Activated T-cell treated with anti-CD3 and anti-CD28 coated beads, Interleukin-2, amount 50 U/mL, for 72 hours (primary cell): ENCODE data around the gene SAMD14. TPM values are rescaled to one million over a fixed set of nuclear protein-coding genes. Genes with fewer than 3 reads are reported as not detected.

ENCODE experiments used
- ATAC-seq, 2 donors: fragments of 150-1000 bp; cut with Tn5 transposase; replicated peaks in 1 of 2; 2 replicates each; pipeline ENCODE4 v1.10.0; 2021; ENCODE audit warnings: moderate library complexity in 2 of 2, mild to moderate bottlenecking in 1 of 2
- DNase-seq, 2 donors: peaks; one replicate each; pipeline ENCODE4 v3.0.0; 2021 to 2022; ENCODE audit warnings: mixed read lengths in 1 of 2
- H3K27ac Mint-ChIP-seq: one replicate; pipeline ENCODE4 v1.8.0; 2022; ENCODE audit warnings: mild to moderate bottlenecking, moderate library complexity, mixed read lengths
- H3K27me3 Mint-ChIP-seq: one replicate; pipeline ENCODE4 v1.8.0; 2022; ENCODE audit warnings: low read depth, mixed read lengths
- H3K36me3 Mint-ChIP-seq, 2 donors: one replicate each; pipeline ENCODE4 v1.8.0; 2022; ENCODE audit warnings: mixed read lengths in 2 of 2, mild to moderate bottlenecking in 1 of 2; ENCODE audit not compliant: insufficient read depth in 2 of 2
- H3K4me1 Mint-ChIP-seq: one replicate; pipeline ENCODE4 v1.8.0; 2022; ENCODE audit warnings: low read depth, mixed read lengths
- H3K4me3 Mint-ChIP-seq, 2 donors: one replicate each; pipeline ENCODE4 v1.8.0; 2022; ENCODE audit warnings: mild to moderate bottlenecking in 2 of 2, mixed read lengths in 2 of 2, moderate library complexity in 2 of 2
- H3K9me3 Mint-ChIP-seq, 2 donors: one replicate each; pipeline ENCODE4 v1.8.0; 2022; ENCODE audit warnings: mixed read lengths in 2 of 2
- total RNA-seq, 2 donors: library from RNA; stranded (reverse); gene quantifications; one replicate each; pipeline ENCODE4 v1.2.3, GENCODE V29; 2022

The SAMD14 gene
- total RNA-seq, 2 donors from 2014 or later, result 3.3 to 6.9 TPM

DNA sequence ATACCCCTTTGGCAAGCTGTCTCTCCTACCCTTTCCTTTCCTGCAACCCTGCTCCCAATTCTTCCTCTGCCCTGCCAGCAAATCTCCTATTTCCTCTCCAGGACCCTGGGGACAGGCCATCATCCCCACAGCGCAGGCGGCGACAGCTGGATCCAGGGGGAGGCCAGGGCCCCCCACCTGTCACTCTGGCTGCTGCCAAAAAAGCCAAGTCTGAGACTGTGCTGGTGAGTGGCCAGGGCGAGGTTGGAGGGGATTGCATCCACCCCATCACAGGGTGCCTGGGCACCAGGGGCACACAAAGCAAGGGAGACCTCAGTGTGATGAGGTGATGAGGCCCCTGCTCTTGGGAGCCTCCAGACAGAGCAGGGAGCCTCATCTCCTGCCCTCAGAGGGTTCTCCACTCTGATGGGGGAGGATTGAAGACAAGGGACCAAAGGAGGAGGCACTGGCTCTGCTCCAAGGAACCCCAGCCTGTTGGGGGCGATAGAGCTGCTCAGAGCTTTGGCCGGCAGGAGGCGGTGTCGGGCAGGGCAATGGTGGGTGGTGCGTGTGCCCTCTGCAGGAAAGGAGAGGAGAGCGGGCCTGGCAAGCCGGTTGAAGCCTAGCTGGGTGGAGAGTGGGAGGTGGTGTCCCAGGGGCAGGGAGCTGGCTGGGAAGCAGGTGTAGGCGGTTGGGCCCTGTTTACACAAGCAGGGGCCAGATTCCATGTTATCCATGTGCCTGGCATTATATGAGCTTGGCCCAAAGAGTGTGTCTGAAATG lies 50.4 kb downstream of the SAMD14 start:
- H3K4me3 Mint-ChIP-seq, result no peak overlapping the region
- H3K27me3 Mint-ChIP-seq, result no peaks in the 10 kb centered on the region
- no peak overlapping the region for H3K27ac Mint-ChIP-seq
- peak in 1 of 2 donors; percentile 17 for ATAC-seq
- DNase-seq, result peak in 1 of 2 donors; percentile 28
- no peaks in the 10 kb centered on the region for H3K36me3 Mint-ChIP-seq
- H3K4me1 Mint-ChIP-seq, result no peaks in the 10 kb centered on the region
- H3K9me3 Mint-ChIP-seq, result no peaks in the 10 kb centered on the region

DNA sequence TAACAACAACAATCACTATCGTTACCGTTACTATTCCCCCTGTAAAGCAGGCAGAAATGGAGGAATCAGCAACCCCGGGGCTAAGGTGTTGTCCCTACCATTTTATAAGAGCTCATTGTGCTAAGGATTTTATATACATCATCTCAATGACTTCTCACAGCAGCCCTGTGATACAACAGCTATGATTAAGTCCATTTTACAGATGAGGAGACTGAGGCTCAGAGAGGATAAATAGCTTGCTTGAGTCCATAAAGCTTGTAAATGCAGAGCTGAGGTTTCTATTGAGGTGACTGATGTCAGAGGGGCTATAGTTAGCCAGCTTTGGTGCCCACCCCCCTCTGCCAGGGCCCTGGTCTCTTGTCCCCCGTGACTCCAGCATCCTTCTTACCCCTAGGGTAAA lies 51.5 kb downstream of the SAMD14 start:
- ATAC-seq (no peak), DNase-seq (no peak)
- H3K9me3 Mint-ChIP-seq, result no peaks in the 10 kb centered on the region
- H3K4me1 Mint-ChIP-seq, result no peaks in the 10 kb centered on the region
- no peak overlapping the region for H3K4me3 Mint-ChIP-seq
- no peaks in the 10 kb centered on the region for H3K27me3 Mint-ChIP-seq
- H3K36me3 Mint-ChIP-seq, result no peaks in the 10 kb centered on the region
- H3K27ac Mint-ChIP-seq, result no peak overlapping the region

DNA sequence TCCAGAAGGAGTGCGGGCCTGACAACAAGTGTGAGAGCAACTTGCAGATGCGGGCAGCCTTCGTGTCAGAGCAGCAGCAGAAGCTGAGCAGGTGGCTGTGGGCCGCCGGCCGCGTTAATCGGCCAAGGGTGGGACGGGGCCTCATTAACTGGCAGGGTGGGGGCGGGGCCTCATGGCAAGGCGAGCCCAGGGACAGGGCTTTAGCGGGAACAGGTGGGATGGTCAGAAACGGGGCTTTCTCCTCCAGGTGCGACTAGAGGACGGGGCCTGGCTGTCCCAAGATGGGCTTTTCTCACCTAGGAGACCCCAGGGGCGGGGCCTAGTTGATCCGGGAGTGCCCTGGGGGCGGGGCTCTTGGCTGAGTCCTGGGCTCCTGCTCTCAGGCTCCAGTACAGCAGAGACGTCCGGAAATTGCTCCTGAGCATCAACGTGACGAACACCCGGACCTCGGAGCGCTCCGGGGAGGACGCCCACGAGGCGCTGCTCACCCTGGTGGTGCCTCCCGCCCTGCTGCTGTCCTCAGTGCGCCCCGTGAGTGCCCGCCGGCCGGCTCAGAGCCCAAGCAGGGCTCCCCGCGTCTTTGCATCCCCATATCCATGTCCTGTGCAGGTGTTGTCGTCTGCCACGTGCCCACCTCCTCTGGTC lies 53.2 kb downstream of the SAMD14 start:
- ATAC-seq (no peak), DNase-seq (no peak)
- H3K36me3 Mint-ChIP-seq, result peaks cover 1 to 5% of the 10 kb centered on the region in 2 donors
- H3K4me1 Mint-ChIP-seq, result no peaks in the 10 kb centered on the region
- H3K4me3 Mint-ChIP-seq, result no peak overlapping the region
- H3K27me3 Mint-ChIP-seq, result no peaks in the 10 kb centered on the region
- H3K9me3 Mint-ChIP-seq, result no peaks in the 10 kb centered on the region
- no peak overlapping the region for H3K27ac Mint-ChIP-seq

DNA sequence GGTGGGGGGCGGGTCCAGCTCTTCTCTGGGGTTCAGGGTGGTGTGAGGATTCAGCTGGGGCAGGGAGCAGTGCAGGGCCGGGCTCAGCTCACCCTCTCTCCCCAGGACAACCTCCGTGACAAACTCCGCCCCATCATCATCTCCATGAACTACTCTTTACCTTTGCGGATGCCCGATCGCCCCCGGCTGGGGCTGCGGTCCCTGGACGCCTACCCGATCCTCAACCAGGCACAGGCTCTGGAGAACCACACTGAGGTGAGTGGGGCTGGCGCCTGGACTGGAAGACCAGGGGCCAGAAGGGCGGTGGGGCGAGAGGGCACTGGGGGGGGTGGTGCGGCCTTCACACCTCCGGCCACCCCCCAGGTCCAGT lies 53.8 kb downstream of the SAMD14 start:
- Mint-ChIP-seq H3K36me3 (peaks cover 4 to 10% of the 10 kb centered on the region in 2 donors), H3K4me1 (no peaks in the 10 kb centered on the region), H3K27me3 (no peaks in the 10 kb centered on the region), H3K4me3 (no peak overlapping the region), H3K9me3 (peaks cover 0 to 3% of the 10 kb centered on the region in 2 donors), H3K27ac (no peak overlapping the region)
- DNase-seq (no peak), ATAC-seq (no peak)

DNA sequence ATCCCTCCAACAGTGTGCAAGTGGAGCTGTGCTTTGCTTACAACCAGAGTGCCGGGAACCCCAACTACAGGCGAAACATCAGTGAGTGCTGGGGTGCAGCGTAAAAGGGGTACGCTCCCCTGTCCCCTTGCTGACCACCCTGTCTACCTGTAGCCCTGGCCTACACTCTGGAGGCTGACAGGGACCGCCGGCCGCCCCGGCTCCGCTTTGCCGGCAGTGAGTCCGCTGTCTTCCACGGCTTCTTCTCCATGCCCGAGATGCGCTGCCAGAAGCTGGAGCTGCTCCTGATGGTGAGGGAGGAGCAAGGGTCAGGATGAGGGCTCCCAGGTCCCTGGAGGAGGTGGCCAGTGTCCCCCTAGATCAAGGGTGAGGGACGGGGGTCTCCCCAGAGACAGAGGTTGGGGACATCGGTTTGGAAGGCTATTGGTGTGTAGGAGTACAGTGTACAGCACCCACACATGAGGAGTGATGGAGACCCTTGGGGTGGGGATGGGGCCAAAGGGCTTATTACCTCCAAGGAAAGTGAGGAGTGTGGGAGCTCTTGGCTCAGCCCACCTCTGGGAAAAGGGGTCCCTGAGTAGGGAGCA lies 54.4 kb downstream of the SAMD14 start:
- Mint-ChIP-seq H3K36me3 (peaks cover 9 to 13% of the 10 kb centered on the region in 2 donors), H3K27me3 (no peaks in the 10 kb centered on the region), H3K4me3 (no peak overlapping the region), H3K27ac (no peak overlapping the region), H3K9me3 (peaks cover 0 to 3% of the 10 kb centered on the region in 2 donors), H3K4me1 (no peaks in the 10 kb centered on the region)
- DNase-seq (no peak), ATAC-seq (no peak)

DNA sequence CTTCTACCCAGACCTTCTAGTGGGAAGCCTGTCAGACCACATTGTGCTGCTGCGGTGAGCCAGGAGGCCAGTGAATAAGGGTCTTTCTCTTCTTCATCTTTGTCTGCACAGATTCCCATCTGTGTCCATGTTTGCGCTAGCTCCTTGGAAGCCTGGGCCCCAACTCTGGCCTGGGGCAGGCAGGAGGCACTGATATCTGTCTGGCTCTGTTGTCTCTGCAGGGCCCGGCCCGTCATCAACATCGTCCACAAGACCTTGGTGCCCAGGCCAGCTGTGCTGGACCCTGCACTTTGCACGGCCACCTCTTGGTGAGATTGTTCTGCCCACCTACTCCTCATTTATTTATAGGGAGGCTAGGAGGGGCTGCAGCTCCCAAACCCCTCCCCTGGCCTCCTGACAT lies 55.7 kb downstream of the SAMD14 start:
- DNase-seq, result no peak
- no peak overlapping the region for H3K27ac Mint-ChIP-seq
- H3K4me1 Mint-ChIP-seq, result no peaks in the 10 kb centered on the region
- no peak for ATAC-seq
- H3K4me3 Mint-ChIP-seq, result no peak overlapping the region
- no peaks in the 10 kb centered on the region for H3K27me3 Mint-ChIP-seq
- H3K36me3 Mint-ChIP-seq, result peaks cover 9 to 13% of the 10 kb centered on the region in 2 donors
- peaks cover 0 to 3% of the 10 kb centered on the region in 2 donors for H3K9me3 Mint-ChIP-seq

DNA sequence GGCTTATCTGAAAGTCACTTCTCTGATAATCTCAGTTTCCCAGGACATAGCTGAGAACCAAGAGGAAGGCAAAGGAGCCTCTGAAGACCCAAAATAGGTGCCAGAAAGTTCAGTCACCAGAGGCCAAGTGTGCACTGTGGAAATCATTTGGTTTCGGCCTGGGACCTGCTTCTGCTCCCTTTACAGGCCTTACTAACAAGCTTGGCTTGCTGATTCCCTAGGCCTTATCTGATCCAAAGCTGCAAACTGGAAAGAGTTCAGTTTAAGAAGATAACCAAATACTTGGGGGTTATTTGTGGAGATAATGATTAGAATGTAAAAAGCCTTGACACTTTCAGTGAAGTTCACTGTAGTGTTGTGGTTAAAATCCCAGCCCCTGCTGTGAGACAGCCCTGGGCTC lies 57.0 kb downstream of the SAMD14 start:
- no peaks in the 10 kb centered on the region for H3K27me3 Mint-ChIP-seq
- H3K4me1 Mint-ChIP-seq, result no peaks in the 10 kb centered on the region
- H3K36me3 Mint-ChIP-seq, result peaks cover 9 to 13% of the 10 kb centered on the region in 2 donors
- no peak for DNase-seq
- no peak overlapping the region for H3K4me3 Mint-ChIP-seq
- ATAC-seq, result no peak
- peaks cover 0 to 3% of the 10 kb centered on the region in 2 donors for H3K9me3 Mint-ChIP-seq
- H3K27ac Mint-ChIP-seq, result no peak overlapping the region

DNA sequence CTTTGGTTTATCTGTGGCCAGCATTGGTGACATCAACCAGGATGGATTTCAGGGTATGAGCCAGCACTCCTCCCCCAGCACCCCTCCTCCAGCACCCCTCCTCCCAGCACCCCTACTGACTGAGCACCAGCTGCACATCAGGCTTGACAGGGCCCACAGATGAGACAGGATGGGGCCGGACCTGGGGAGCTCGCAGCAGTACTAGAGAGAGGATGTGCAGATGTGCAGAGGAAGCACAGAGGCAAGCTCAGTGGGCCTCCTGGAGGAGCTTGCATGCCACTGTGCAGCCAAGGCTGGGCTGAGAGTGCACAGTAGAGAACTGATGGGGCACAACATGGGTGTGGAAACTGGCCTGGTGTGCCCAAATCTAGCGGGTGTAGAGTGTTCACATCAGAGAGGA lies 57.8 kb downstream of the SAMD14 start:
- H3K27ac Mint-ChIP-seq, result no peak overlapping the region
- H3K9me3 Mint-ChIP-seq, result peaks cover 0 to 3% of the 10 kb centered on the region in 2 donors
- H3K36me3 Mint-ChIP-seq, result peaks cover 9 to 13% of the 10 kb centered on the region in 2 donors

DNA sequence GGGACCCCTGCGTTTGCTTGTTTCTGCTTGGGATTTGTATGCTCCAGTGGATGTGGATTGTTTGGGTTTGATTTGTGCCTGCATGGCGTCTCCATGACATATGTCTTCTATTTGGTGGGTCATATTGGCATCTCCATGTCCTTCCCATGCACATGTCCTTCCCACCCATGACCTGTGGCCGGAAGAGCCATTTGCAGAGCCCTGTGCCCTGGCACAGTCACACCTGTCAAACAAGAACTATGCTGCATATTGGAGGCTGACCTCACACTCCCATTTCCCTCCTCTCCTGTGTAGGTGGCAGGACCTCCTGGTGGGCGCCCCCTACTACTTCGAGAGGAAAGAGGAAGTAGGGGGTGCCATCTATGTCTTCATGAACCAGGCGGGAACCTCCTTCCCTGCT lies 58.3 kb downstream of the SAMD14 start:
- H3K36me3 Mint-ChIP-seq, result peaks cover 9 to 13% of the 10 kb centered on the region in 2 donors
- no peak overlapping the region for H3K27ac Mint-ChIP-seq
- H3K9me3 Mint-ChIP-seq, result peaks cover 0 to 3% of the 10 kb centered on the region in 2 donors
- H3K4me3 Mint-ChIP-seq, result no peak overlapping the region
- DNase-seq (no peak), ATAC-seq (no peak)
- H3K27me3 Mint-ChIP-seq, result no peaks in the 10 kb centered on the region
- no peaks in the 10 kb centered on the region for H3K4me1 Mint-ChIP-seq

More for the DNA sequence above, 57.8 kb downstream of the SAMD14 start:
- H3K27me3 Mint-ChIP-seq, result no peaks in the 10 kb centered on the region
- no peaks in the 10 kb centered on the region for H3K4me1 Mint-ChIP-seq
- ATAC-seq (no peak), DNase-seq (no peak)
- H3K4me3 Mint-ChIP-seq, result no peak overlapping the region

DNA sequence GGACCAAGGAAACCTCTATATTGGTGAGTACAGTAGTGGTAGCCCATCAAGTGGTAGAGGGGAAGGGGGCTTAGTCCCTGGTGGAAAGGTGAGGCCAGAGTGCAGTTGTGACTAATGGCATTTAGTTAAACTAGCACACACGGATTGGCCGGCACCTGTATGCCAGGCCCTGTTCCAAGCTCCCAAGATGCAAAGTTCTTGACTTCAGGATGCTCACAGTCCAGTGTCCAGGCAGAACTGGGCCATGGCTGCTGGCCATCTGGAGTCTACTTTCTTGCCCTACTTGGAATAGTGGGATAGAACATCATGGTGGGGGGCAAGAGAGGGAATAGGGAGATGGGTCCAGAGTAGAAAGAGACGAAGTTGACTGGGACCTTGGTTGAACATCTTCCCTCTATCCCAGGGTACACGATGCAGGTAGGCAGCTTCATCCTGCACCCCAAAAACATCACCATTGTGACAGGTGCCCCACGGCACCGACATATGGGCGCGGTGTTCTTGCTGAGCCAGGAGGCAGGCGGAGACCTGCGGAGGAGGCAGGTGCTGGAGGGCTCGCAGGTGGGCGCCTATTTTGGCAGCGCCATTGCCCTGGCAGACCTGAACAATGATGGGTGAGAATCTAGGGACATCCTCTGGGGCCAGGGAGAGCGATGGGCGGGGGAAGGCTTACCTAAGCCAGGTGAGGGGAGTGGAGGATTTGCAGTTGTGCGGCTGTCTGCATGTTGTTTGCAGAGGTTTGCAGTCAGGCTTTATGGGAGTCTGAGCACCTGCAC lies 58.9 kb downstream of the SAMD14 start:
- Mint-ChIP-seq H3K36me3 (peaks cover 9 to 13% of the 10 kb centered on the region in 2 donors), H3K4me3 (no peak overlapping the region), H3K27ac (no peak overlapping the region), H3K9me3 (peaks cover 0 to 3% of the 10 kb centered on the region in 2 donors), H3K4me1 (no peaks in the 10 kb centered on the region), H3K27me3 (no peaks in the 10 kb centered on the region)
- no peak for ATAC-seq
- DNase-seq, result no peak

DNA sequence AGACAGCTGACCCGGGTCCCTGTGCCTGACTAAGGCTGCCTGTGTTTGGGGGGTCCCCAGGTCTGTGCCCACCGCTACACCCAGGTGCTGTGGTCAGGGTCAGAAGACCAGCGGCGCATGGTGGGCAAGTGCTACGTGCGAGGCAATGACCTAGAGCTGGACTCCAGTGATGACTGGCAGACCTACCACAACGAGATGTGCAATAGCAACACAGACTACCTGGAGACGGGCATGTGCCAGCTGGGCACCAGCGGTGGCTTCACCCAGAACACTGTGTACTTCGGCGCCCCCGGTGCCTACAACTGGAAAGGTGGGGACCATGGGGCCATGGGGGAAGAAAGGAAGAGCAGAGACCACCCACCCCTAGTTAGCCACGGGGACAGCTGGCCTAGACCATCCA lies 62.0 kb downstream of the SAMD14 start:
- Mint-ChIP-seq H3K27ac (no peak overlapping the region), H3K36me3 (peaks cover 9 to 13% of the 10 kb centered on the region in 2 donors), H3K27me3 (no peaks in the 10 kb centered on the region), H3K4me3 (no peak overlapping the region), H3K9me3 (peaks cover 0 to 3% of the 10 kb centered on the region in 2 donors), H3K4me1 (no peaks in the 10 kb centered on the region)
- DNase-seq (no peak), ATAC-seq (no peak)

DNA sequence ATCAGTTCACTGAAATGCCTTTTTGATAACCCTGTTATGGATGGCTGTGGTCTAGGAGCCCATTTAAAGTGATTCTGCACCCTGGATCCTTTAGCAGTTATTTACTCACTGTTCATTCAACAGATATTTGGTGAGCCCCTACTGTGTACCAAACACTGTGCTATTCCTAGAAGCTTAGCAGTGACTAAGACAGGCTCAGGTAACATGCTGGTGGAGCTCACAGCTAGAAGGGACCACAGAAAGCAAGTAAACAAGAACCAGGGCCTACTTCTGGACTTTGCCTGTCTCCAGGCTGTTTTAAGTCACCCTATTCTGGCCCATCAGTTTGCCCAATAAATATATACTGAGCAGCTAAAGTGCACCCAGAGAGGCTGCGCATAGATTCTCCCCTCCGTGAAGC lies 63.0 kb downstream of the SAMD14 start:
- H3K9me3 Mint-ChIP-seq, result peaks cover 0 to 3% of the 10 kb centered on the region in 2 donors
- H3K27ac Mint-ChIP-seq, result no peak overlapping the region
- no peak overlapping the region for H3K4me3 Mint-ChIP-seq
- no peaks in the 10 kb centered on the region for H3K4me1 Mint-ChIP-seq
- H3K36me3 Mint-ChIP-seq, result peaks cover 9 to 10% of the 10 kb centered on the region in 2 donors
- DNase-seq, result no peak
- no peak for ATAC-seq
- H3K27me3 Mint-ChIP-seq, result no peaks in the 10 kb centered on the region

DNA sequence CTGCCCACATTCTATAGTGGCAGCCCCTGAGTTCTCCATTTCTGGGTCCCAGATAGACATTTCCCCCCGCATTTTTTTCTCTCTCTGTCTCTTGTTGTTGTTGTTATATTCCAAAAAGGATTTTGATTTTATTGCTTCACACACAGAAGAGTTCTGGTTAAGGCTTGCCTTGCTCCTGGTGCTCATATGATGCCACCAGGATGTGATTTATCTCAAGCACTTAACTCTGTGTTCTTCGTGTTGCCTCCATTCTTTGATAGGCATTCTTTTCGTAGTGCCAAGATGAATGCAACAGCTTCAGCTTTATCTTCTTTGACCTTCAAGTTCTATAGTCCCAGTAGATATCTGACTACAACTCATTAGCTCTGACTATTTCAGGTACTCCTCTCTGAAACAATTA lies 64.9 kb downstream of the SAMD14 start:
- Mint-ChIP-seq H3K9me3 (no peaks in the 10 kb centered on the region), H3K27me3 (no peaks in the 10 kb centered on the region), H3K36me3 (no peaks in the 10 kb centered on the region), H3K4me1 (no peaks in the 10 kb centered on the region), H3K27ac (no peak overlapping the region), H3K4me3 (no peak overlapping the region)
- DNase-seq, result no peak
- ATAC-seq, result no peak
